H1 (cell line): ENCODE data around the gene MCM3AP. TPM values are rescaled to one million over a fixed set of nuclear protein-coding genes. Genes with fewer than 3 reads are reported as not detected.
A peak's percentile ranks its signal among the peaks of the same experiment; 100 is the strongest.

Experiments used
- CTCF ChIA-PET: fragments of 300-600 bp; sonication (Branson Sonifier 250); formaldehyde crosslinking; loops from one replicate; lab custom pipeline; 2021; ENCODE audit not compliant: partially characterized antibody; lab: Charles Lee
- POLR2A ChIA-PET: fragments of 300-600 bp; sonication (Branson Sonifier 250); formaldehyde crosslinking; loops from one replicate; lab custom pipeline; 2021; ENCODE audit warnings: inconsistent platforms; ENCODE audit not compliant: partially characterized antibody; lab: Charles Lee
- DNase-seq, 2 experiments: peaks; one replicate each; pipeline versions ENCODE4 v3.0.0 to v3.0.0-alpha.2; 2010 to 2022; ENCODE audit warnings: low spot score in 2 of 2, low read depth in 1 of 2, mixed read lengths in 1 of 2
- FAIRE-seq: peaks from 2 replicates; lab custom pipeline; 2011; peaks lifted over from hg19 to GRCh38; lab: Jason Lieb, UNC
- H2AFZ ChIP-seq: 2 replicates; pipeline ENCODE4 v1.8.1; 2012; ENCODE audit warnings: low read length, inconsistent platforms
- H2AK5ac ChIP-seq: 2 replicates; pipeline ENCODE4 v1.6.1; 2013; ENCODE audit warnings: low read depth, low read length
- H2BK120ac ChIP-seq: replicated peaks from 2 replicates; pipeline ENCODE3; 2013; ENCODE audit warnings: low read depth, low read length, inconsistent platforms
- H2BK12ac ChIP-seq: 2 replicates; pipeline ENCODE4 v1.6.1; 2013; ENCODE audit warnings: low read depth, low read length
- H2BK15ac ChIP-seq: 2 replicates; pipeline ENCODE4 v1.6.1; 2013; ENCODE audit warnings: low read length
- H2BK20ac ChIP-seq: 2 replicates; pipeline ENCODE4 v1.6.1; 2013; ENCODE audit warnings: low read length
- H2BK5ac ChIP-seq: 2 replicates; pipeline ENCODE4 v1.6.1; 2013; ENCODE audit warnings: low read depth, low read length
- H3K14ac ChIP-seq: 2 replicates; pipeline ENCODE4 v1.6.1; 2013; ENCODE audit warnings: inconsistent platforms; ENCODE audit not compliant: insufficient read length
- H3K18ac ChIP-seq: 2 replicates; pipeline ENCODE4 v1.6.1; 2013; ENCODE audit warnings: low read length; ENCODE audit errors: extremely low read depth
- H3K23ac ChIP-seq: 2 replicates; pipeline ENCODE4 v1.6.1; 2013; ENCODE audit warnings: inconsistent platforms; ENCODE audit not compliant: insufficient read length
- H3K23me2 ChIP-seq: 2 replicates; pipeline ENCODE4 v1.6.1; 2013; ENCODE audit warnings: low read depth, low read length
- H3K27ac ChIP-seq: 2 replicates; pipeline ENCODE4 v1.6.1; 2011; ENCODE audit warnings: low read depth, low read length, inconsistent platforms
- H3K27me3 ChIP-seq, 4 experiments: replicated peaks in 1 of 4; 1 replicate in 1 of 4; 2 replicates in 3 of 4; pipeline versions ENCODE4 v1.6.1 to v1.8.1; 2011 to 2013; ENCODE audit warnings: low read length in 3 of 4, mild to moderate bottlenecking in 3 of 4, inconsistent platforms in 2 of 4, mixed read lengths in 2 of 4, moderate library complexity in 1 of 4; ENCODE audit not compliant: control insufficient read depth in 3 of 4, insufficient read depth in 3 of 4; ENCODE audit errors: extremely low read depth in 1 of 4
- H3K36me3 ChIP-seq, 4 experiments: 2 replicates each; pipeline versions ENCODE4 v1.6.1 to v1.8.1; 2011 to 2013; ENCODE audit warnings: mild to moderate bottlenecking in 4 of 4, low read length in 3 of 4, moderate library complexity in 2 of 4, control low read depth in 1 of 4, inconsistent platforms in 1 of 4; ENCODE audit not compliant: insufficient read depth in 4 of 4, control insufficient read depth in 2 of 4
- H3K4ac ChIP-seq: replicated peaks from 2 replicates; pipeline ENCODE3; 2013; ENCODE audit warnings: low read length, low read depth, mixed read lengths, inconsistent platforms; ENCODE audit not compliant: insufficient read length
- H3K4me1 ChIP-seq, 4 experiments: replicated peaks in 1 of 4; 1 replicate in 1 of 4; 2 replicates in 3 of 4; pipeline versions ENCODE4 v1.6.1 to v1.8.1; 2011 to 2013; ENCODE audit warnings: low read length in 3 of 4, inconsistent platforms in 2 of 4, mixed read lengths in 1 of 4; ENCODE audit not compliant: insufficient read depth in 4 of 4, control insufficient read depth in 3 of 4
- H3K4me2 ChIP-seq, 2 experiments: 2 replicates each; pipeline versions ENCODE4 v1.6.1 to v1.8.1; 2011 to 2013; ENCODE audit warnings: low read depth in 2 of 2, low read length in 2 of 2, control low read depth in 1 of 2, inconsistent platforms in 1 of 2, mild to moderate bottlenecking in 1 of 2; ENCODE audit not compliant: insufficient read depth in 1 of 2
- H3K4me3 ChIP-seq, 4 experiments: fragments of 200-600, 300-600 bp in 1 of 4; sonication (generic), shearing (Covaris generic), sonication (Bioruptor Twin) in 1 of 4; 2 replicates each; pipeline versions ENCODE4 v1.5.1 to v1.8.1; 2011 to 2016; ENCODE audit warnings: low read length in 4 of 4, low read depth in 3 of 4, control low read depth in 2 of 4, inconsistent platforms in 2 of 4, mild to moderate bottlenecking in 2 of 4, mixed read lengths in 1 of 4, moderate library complexity in 1 of 4; ENCODE audit not compliant: insufficient read depth in 2 of 4; ENCODE audit errors: extremely low read depth in 1 of 4
- H3K56ac ChIP-seq: replicated peaks from 2 replicates; pipeline ENCODE3; 2013; ENCODE audit warnings: low read depth, mild to moderate bottlenecking, mixed read lengths, low read length, inconsistent platforms; ENCODE audit not compliant: insufficient read length
- H3K79me1 ChIP-seq: 2 replicates; pipeline ENCODE4 v1.6.1; 2013; ENCODE audit warnings: low read depth, low read length, control low read depth
- H3K79me2 ChIP-seq, 2 experiments: 2 replicates each; pipeline versions ENCODE4 v1.6.1 to v1.8.1; 2012 to 2013; ENCODE audit warnings: low read length in 2 of 2, mild to moderate bottlenecking in 2 of 2, inconsistent platforms in 1 of 2; ENCODE audit not compliant: insufficient read depth in 2 of 2, control insufficient read depth in 1 of 2
- H3K9ac ChIP-seq, 4 experiments: replicated peaks in 1 of 4; 1 replicate in 1 of 4; 2 replicates in 3 of 4; pipeline versions ENCODE4 v1.6.1 to v1.8.1; 2011 to 2013; ENCODE audit warnings: low read depth in 3 of 4, low read length in 3 of 4, control low read depth in 2 of 4, mild to moderate bottlenecking in 2 of 4, moderate library complexity in 2 of 4, inconsistent platforms in 1 of 4; ENCODE audit errors: extremely low read depth in 1 of 4
- H3K9me3 ChIP-seq, 2 experiments: 2 replicates each; pipeline versions ENCODE4 v1.6.1 to v1.8.1; 2012 to 2013; ENCODE audit warnings: mild to moderate bottlenecking in 2 of 2, moderate library complexity in 2 of 2, control low read depth in 1 of 2, inconsistent platforms in 1 of 2, low read depth in 1 of 2, low read length in 1 of 2, mixed read lengths in 1 of 2; ENCODE audit not compliant: insufficient read depth in 2 of 2
- H4K20me1 ChIP-seq, 2 experiments: replicated peaks in 1 of 2; 2 replicates each; pipeline versions ENCODE3 to v1.8.1; 2011 to 2013; ENCODE audit warnings: inconsistent platforms in 2 of 2, low read length in 2 of 2, mild to moderate bottlenecking in 1 of 2; ENCODE audit not compliant: insufficient read depth in 2 of 2, control insufficient read depth in 1 of 2
- H4K5ac ChIP-seq: 2 replicates; pipeline ENCODE4 v1.6.1; 2013; ENCODE audit warnings: low read length, low read depth, mixed read lengths, inconsistent platforms; ENCODE audit not compliant: insufficient read length
- H4K8ac ChIP-seq: 2 replicates; pipeline ENCODE4 v1.8.0; 2013; ENCODE audit warnings: mild to moderate bottlenecking, moderate library complexity, low read length, inconsistent platforms; ENCODE audit not compliant: insufficient read depth; ENCODE audit errors: extremely low read depth
- H4K91ac ChIP-seq: replicated peaks from 2 replicates; pipeline ENCODE3; 2013; ENCODE audit warnings: low read length, mixed read lengths, inconsistent platforms; ENCODE audit not compliant: insufficient read length
- CTBP2 ChIP-seq: IDR thresholded peaks from 2 replicates; pipeline ENCODE4 v1.7.0; 2011; ENCODE audit warnings: borderline replicate concordance, mild to moderate bottlenecking, moderate library complexity, mixed read lengths, low read length; ENCODE audit not compliant: insufficient read depth, insufficient read length
- CTCF ChIP-seq, 3 experiments: IDR thresholded peaks; 1 replicate in 2 of 3; 2 replicates in 1 of 3; pipeline versions ENCODE4 v1.5.1 to v1.6.1; 2011; ENCODE audit warnings: low read length in 3 of 3, mild to moderate bottlenecking in 3 of 3, inconsistent platforms in 2 of 3, low read depth in 1 of 3, moderate library complexity in 1 of 3; ENCODE audit not compliant: insufficient read depth in 1 of 3; ENCODE audit errors: control extremely low read depth in 1 of 3
- JUND ChIP-seq: IDR thresholded peaks from 2 replicates; pipeline ENCODE4 v1.6.1; 2011; ENCODE audit warnings: mild to moderate bottlenecking, improper control_type of control experiment, low read length
- KDM1A ChIP-seq: fragments of 200-600, 300-600 bp; sonication (generic); IDR thresholded peaks from 2 replicates; pipeline ENCODE4 v1.7.1; 2016; ENCODE audit warnings: mild to moderate bottlenecking, low read length, borderline replicate concordance
- KDM5A ChIP-seq: fragments of 200-600 bp; IDR thresholded peaks from 2 replicates; pipeline ENCODE4 v1.7.1; 2012; ENCODE audit warnings: mild to moderate bottlenecking, low read length, inconsistent platforms, mixed read lengths
- POLR2AphosphoS5 ChIP-seq: IDR thresholded peaks from 2 replicates; pipeline ENCODE4 v1.6.1; 2011; ENCODE audit warnings: low read depth, low read length
- SP4 ChIP-seq: IDR thresholded peaks from 2 replicates; pipeline ENCODE4 v1.6.1; 2012; ENCODE audit warnings: low read length, inconsistent platforms
- SRF ChIP-seq: IDR thresholded peaks from 2 replicates; pipeline ENCODE4 v1.6.1; 2011; ENCODE audit warnings: mild to moderate bottlenecking, low read depth, low read length, moderate library complexity
- YY1 ChIP-seq: IDR thresholded peaks from 2 replicates; pipeline ENCODE4 v1.6.1; 2011; ENCODE audit warnings: low read depth, mild to moderate bottlenecking, low read length
- WGBS, 2 experiments: shearing (Covaris generic) in 1 of 2; methylation state at CpG; one replicate each; pipeline versions ENCODE4 v1.1.6 to v1.1.7; 2013 to 2015; ENCODE audit warnings: low lambda C conversion rate in 2 of 2, mixed read lengths in 2 of 2, inconsistent platforms in 1 of 2, low coverage in 1 of 2, missing lambda C conversion rate in 1 of 2; ENCODE audit not compliant: insufficient replicate concordance in 2 of 2, insufficient coverage in 1 of 2, insufficient read length in 1 of 2; ENCODE audit errors: extremely low coverage in 1 of 2, missing lambda C conversion rate in 1 of 2; 5-methylcytosine and 5-hydroxymethylcytosine counted together
- polyA plus RNA-seq, 7 experiments: library from polyadenylated mRNA; depleted of rRNA in 3 of 7; stranded (reverse) in 5 of 7; unstranded in 2 of 7; fragments of >200 nt in 5 of 7; fragments of 200-250 nt in 2 of 7; gene quantifications; 1 replicate in 5 of 7; 2 replicates in 1 of 7; 4 replicates in 1 of 7; pipeline versions ENCODE4 v1.2.1 to v1.2.3, GENCODE V29; 2011 to 2013; ENCODE audit warnings: missing spikeins in 2 of 7, mixed read lengths in 2 of 7
- total RNA-seq: library from RNA; stranded (reverse); fragmentation: NEBNext Ultra II Directional; extraction: Animal tissue kit (Norgen Biotek cat#: 25700); gene quantifications from 2 replicates; pipeline ENCODE4 v1.2.1, GENCODE V29; 2021

MCM3AP gene
- total and polyA plus RNA-seq, 2 of the 8 experiments (the other 6 are each of a cell fraction or from before 2014, with no cell fraction given): 37.2 to 119 TPM

GRCh38 chr21:46221664-46222435 lies 63.6 kb downstream of the MCM3AP start:
- Histone ChIP-seq H2AFZ (no peak overlapping the region), H2AK5ac (no peak overlapping the region), H4K5ac (no peak overlapping the region), H2BK5ac (no peak overlapping the region), H3K56ac (no peak overlapping the region), H3K4me1 (peaks cover 0 to 2% (median under 1%) of the 10 kb centered on the region in 4 experiments; a peak in 2 of 7 replicates), H3K9ac (no peak overlapping the region), H4K8ac (peak overlapping the region; percentile 46; the same call in 1 of the 2 replicates), H3K23me2 (no peaks in the 10 kb centered on the region), H3K79me2 (peaks cover 9 to 52% of the 10 kb centered on the region in 2 experiments; a peak in 3 of 4 replicates), H3K79me1 (peaks cover 35% of the 10 kb centered on the region), H3K27me3 (no peaks in the 10 kb centered on the region), H3K27ac (no peak overlapping the region), H3K23ac (no peak overlapping the region), H3K4me2 (no peak overlapping the region), H3K4me3 (no peak overlapping the region), H3K9me3 (peaks cover 8% of the 10 kb centered on the region in 2 experiments; a peak in 1 of 4 replicates), H3K36me3 (peaks cover 6 to 23% (median 14%) of the 10 kb centered on the region in 4 experiments; a peak in 6 of 8 replicates), H2BK120ac (no peak overlapping the region), H4K20me1 (peaks cover 6 to 38% of the 10 kb centered on the region in 2 experiments), H3K18ac (no peak overlapping the region), H3K14ac (no peak overlapping the region), H4K91ac (no peak overlapping the region), H2BK15ac (no peak overlapping the region), H2BK20ac (no peak overlapping the region), H2BK12ac (no peak overlapping the region), H3K4ac (no peak overlapping the region)
- POLR2A ChIA-PET: no interaction called here
- CTCF ChIA-PET: interaction anchor here (0.6 to 1.3 kb wide), 3 partner anchors 8 to 178 kb away, joined by 3 to 4 read pairs (median 3); no protein-coding TSS in a partner anchor
- WGBS, 2 experiments: 82% methylated on average over 16 of the region's 16 CpGs; no CpG with 5 or more reads in 1 of the 2 experiments
- no peak for TF ChIP-seq SP4
- no peak for TF ChIP-seq JUND
- TF ChIP-seq KDM5A: no peak
- no peak for TF ChIP-seq CTCF (IDR thresholded peaks at IDR 0.05; ENCODE audit: control extremely low read depth in 1 of 3, insufficient read depth in 1 of 3, low read depth in 1 of 3, low read length in 3 of 3)
- TF ChIP-seq SRF: no peak
- no peak for TF ChIP-seq YY1
- TF ChIP-seq KDM1A: no peak
- no peak for TF ChIP-seq POLR2AphosphoS5
- no peak for TF ChIP-seq CTBP2
- DNase-seq: no peak
- FAIRE-seq: no peak
